Measurements from ENCODE around the gene MAGEC1. TPM values are rescaled to one million over a fixed set of nuclear protein-coding genes. Genes with fewer than 3 reads are reported as not detected.
"Not testable (repeated sequence)": the region's sequence is repeated elsewhere in the genome, so short reads cannot be mapped to it uniquely, and the experiment has no call there.

MAGEC1 gene
- 0.07 TPM in 1 of 2 replicates, not detected in the other for total RNA-seq

DNA sequence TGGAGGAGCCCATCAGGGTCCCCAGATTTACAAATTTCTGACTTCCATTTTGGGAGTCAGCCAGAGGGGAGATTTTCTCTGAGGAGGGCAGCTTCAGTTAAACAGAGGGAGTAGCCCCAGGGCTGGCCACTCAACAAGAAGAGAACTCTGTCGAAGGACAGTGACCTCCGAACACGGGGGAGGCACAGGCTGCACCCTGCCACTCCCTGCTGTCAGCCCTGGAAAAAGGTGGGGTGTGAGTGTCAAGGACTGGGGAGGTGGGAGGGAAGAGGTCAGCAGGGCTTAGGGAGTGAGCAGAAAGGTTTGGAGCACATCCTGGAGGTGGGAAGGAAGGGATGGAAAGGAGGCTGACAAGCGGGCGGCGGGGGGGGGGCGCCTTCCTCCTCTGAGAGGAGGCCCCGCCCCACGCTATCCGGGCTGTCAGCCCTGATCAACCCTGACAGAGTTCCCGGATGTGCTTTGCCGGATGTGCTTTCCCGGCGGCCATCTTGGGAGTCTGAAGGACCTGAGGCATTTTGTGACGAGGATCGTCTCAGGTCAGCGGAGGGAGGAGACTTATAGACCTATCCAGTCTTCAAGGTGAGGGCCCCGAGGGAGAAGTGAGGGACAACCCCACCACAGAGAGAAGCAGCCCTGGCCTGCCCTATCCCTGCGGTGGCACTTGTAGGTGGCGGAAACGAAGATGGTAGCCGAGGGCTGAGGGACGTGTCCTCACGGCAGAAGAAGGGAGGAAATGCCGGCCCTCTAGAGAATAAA is at the start of gene MAGEC1:
Gene MAGEC1, plus strand, starts transcription at position 495 of the 756 bp plus-strand sequence. CDS start 1,179 bp downstream, outside the sequence.
- no peak for DNase-seq (ENCODE audit: low read depth, low spot score)

- no peak for DNase-seq (ENCODE audit: low read depth, low spot score)
These were observed 46.2 kb upstream of the MAGEC1 start for GRCh38 chrX:141857479-141857878.

- DNase-seq (ENCODE audit: low read depth, low spot score), result no peak
These were observed 24.1 kb upstream of the MAGEC1 start for GRCh38 chrX:141879616-141880015.

DNA sequence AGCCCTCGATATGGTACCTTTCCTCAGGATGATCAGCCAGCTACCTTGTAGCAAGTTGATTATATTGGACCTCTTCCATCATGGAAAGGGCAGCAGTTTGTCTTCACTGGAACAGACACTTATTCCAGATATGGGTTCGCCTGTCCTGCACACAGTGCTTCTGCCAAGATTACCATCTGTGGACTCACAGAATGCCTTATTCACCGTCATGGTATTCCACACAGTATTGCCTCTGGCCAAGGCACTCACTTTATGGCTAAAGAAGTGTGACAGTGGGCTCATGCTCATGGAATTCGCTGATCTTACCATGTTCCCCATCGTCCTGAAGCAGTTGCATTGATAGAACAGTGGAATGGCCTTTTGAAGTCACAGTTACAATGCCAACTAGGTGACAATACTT is 14.9 kb upstream of the MAGEC1 start:
- DNase-seq (ENCODE audit: low read depth, low spot score), result not testable (repeated sequence)

DNA sequence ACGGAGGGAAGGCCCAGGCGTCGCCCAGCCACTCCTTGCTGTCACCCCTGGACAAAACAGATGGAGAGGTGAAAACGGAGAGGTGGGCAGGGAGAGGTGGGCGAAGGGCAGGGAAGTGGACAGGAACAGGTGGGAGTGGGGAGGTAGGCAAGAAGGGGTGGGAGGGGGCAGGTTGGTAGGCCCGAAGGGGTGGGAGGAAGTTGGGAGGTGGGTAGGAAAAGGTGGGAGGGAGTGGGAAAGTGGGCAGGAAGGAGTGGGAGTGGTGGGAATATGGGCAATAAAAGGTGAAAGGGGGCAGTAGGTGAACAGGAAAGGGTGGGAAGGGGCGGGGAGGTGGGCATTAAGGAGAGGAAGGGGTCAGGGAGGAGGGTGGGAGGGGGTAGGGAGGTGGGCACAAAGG is 9.0 kb upstream of the MAGEC1 start:
- DNase-seq (ENCODE audit: low read depth, low spot score), result no peak

GRCh38 chrX:141897690-141898089 is 6.0 kb upstream of the MAGEC1 start:
- no peak for DNase-seq (ENCODE audit: low read depth, low spot score)

- DNase-seq (ENCODE audit: low read depth, low spot score), result no peak
These were observed 1.3 kb upstream of the MAGEC1 start for GRCh38 chrX:141902366-141902765.

- DNase-seq (ENCODE audit: low read depth, low spot score), result no peak
These were observed 568 bp downstream of the MAGEC1 start for GRCh38 chrX:141904262-141904661.

DNA sequence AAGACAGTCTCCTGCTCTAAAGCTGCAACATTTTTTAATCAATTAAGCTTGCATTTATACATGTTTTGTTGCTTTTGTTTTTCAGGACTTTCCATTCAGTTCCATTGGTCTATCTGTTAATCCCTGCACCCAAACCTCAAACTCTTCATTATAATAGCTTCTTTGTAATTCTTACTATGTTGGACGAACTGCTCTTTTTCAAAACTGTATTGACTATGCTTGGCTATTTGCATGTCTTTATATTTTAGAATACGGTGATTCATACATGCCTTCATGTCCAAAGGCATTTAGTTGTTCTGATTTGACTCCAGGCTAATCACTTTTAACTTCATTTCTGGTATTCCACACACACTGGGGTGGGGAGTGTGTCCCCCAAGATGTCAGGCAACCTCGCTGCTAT is 14.1 kb downstream of the MAGEC1 start:
- no peak for DNase-seq (ENCODE audit: low read depth, low spot score)

- DNase-seq (ENCODE audit: low read depth, low spot score), result no peak
These were observed 20.6 kb downstream of the MAGEC1 start for GRCh38 chrX:141924293-141924692.

GRCh38 chrX:141928432-141928831 is 24.7 kb downstream of the MAGEC1 start:
- no peak for DNase-seq (ENCODE audit: low read depth, low spot score)

- DNase-seq (ENCODE audit: low read depth, low spot score), result no peak
These were observed 30.5 kb downstream of the MAGEC1 start for GRCh38 chrX:141934059-141934641.

DNA sequence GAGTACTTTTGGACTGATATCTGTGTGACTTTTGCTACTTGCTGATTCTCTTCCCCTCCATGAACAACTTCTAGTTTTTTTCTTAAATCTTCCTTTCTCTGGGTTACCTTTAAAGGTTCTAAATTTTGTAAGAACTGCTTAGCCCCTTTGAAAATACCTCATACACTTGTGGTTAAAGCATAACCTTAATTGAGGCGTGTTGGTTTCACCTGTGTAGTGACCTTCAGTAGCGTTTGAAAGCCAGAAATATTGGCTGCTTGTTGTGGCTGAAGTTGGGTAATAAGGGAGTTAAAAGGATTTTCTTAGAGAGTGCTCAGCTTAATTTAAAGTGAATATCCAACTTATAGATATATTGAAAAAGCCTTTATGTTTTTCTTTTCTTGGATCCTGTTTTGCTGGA is 32.0 kb downstream of the MAGEC1 start:
- no peak for DNase-seq (ENCODE audit: low read depth, low spot score)

- no peak for DNase-seq (ENCODE audit: low read depth, low spot score)
These were observed 32.4 kb downstream of the MAGEC1 start for GRCh38 chrX:141936080-141936479.

DNA sequence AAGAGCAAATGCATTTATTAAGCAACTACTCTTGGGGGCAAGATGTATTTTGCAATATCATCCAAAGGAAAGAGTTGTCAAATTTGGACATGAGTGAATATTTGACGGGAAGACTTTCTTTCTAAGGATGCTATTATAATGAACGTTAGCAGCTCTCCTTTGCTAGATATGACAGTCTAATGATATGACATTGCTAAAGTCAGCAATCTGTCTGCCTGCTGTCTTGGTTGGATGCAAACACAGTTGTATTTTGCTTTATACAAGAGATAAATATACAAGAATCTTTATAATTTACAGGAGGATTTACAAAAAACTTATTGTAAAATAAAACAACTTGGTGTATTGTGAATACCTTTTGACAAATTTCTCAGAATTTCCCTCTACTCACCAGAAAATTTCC is 37.5 kb downstream of the MAGEC1 start:
- DNase-seq (ENCODE audit: low read depth, low spot score), result no peak

DNA sequence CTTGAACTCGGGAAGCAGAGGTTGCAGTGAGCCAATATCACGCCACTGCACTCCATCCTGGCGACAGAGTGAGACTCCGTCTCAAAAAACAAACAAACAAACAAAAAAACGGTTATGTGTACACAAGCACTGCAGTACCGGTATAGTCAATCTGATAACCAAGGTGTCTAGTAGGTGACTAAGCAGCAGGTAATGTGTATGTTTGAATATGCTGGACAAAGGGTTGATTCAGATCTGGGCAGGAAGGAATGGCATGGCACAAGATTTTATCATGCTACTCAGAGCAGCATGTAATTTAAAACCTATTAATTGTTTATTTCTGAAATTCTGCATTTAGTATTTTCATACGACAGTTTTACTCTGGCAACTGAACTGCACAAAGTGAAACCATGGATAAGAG is 41.7 kb downstream of the MAGEC1 start:
- DNase-seq (ENCODE audit: low read depth, low spot score), result no peak

GRCh38 chrX:141947350-141947749 is 43.7 kb downstream of the MAGEC1 start:
- no peak for DNase-seq (ENCODE audit: low read depth, low spot score)

- no peak for DNase-seq (ENCODE audit: low read depth, low spot score)
These were observed 48.9 kb downstream of the MAGEC1 start for GRCh38 chrX:141952603-141953002.

- DNase-seq (ENCODE audit: low read depth, low spot score), result no peak
These were observed 55.0 kb downstream of the MAGEC1 start for GRCh38 chrX:141958675-141959074.

Measured in pulmonary artery endothelial cell (primary cell).